Measurements from ENCODE around the gene IFT172.
"Not testable (repeated sequence)": the region's sequence is repeated elsewhere in the genome, so short reads cannot be mapped to it uniquely, and the experiment has no call there.

The IFT172 gene, protein sequence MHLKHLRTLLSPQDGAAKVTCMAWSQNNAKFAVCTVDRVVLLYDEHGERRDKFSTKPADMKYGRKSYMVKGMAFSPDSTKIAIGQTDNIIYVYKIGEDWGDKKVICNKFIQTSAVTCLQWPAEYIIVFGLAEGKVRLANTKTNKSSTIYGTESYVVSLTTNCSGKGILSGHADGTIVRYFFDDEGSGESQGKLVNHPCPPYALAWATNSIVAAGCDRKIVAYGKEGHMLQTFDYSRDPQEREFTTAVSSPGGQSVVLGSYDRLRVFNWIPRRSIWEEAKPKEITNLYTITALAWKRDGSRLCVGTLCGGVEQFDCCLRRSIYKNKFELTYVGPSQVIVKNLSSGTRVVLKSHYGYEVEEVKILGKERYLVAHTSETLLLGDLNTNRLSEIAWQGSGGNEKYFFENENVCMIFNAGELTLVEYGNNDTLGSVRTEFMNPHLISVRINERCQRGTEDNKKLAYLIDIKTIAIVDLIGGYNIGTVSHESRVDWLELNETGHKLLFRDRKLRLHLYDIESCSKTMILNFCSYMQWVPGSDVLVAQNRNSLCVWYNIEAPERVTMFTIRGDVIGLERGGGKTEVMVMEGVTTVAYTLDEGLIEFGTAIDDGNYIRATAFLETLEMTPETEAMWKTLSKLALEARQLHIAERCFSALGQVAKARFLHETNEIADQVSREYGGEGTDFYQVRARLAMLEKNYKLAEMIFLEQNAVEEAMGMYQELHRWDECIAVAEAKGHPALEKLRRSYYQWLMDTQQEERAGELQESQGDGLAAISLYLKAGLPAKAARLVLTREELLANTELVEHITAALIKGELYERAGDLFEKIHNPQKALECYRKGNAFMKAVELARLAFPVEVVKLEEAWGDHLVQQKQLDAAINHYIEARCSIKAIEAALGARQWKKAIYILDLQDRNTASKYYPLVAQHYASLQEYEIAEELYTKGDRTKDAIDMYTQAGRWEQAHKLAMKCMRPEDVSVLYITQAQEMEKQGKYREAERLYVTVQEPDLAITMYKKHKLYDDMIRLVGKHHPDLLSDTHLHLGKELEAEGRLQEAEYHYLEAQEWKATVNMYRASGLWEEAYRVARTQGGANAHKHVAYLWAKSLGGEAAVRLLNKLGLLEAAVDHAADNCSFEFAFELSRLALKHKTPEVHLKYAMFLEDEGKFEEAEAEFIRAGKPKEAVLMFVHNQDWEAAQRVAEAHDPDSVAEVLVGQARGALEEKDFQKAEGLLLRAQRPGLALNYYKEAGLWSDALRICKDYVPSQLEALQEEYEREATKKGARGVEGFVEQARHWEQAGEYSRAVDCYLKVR (N-terminal part only)

DNA sequence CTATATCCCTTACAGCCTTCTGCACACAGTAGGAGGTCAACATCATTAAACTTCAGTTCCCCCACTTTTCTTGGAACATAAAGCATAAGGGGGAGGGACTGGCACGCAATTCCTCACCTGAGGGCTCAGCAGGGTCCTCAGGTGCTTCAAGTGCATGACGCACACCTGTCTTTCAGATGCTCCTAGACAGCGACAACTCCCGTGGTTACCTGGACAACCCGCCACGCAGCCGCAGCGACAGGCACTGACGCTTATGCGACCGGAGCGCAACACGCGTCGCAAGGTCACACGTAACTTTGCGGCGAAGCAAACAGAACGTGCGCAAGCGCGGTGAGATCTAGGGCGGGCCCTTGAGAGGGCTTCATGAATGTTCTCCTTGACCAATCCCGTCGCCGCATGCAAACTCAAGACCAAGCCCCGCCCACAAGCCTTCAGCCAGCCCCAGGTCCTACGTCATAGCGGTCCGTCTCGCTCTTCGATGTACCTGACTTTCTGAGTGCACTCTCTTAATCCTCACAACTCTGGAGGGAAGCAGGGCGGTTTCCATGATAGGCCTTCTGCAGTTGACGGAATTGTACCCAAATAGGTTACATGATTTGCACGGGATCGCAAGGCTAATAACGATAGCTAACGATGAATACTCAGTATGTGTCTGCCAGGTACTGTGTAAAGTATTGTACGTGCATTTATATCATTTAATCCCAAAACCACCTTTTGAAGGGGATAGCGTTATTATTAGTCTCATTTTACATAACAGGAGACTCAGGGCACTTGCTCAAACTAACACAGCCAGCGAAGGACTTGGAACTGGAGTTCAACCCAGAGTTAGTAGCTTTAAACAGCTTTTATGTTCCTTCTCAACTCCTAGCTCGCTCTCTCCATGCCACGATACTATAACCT, at the start of gene IFT172:
IFT172 (minus strand) TSS at position 246 of the 900 bp plus-strand sequence; CDS start at position 156, 90 bp downstream.
- Histone ChIP-seq H3K36me3 (ENCODE audit: control insufficient read depth, insufficient read depth, low read length) (no peaks in the 10 kb centered on the region), H3K27ac (peak within 1 kb of the TSS; percentile 64), H3K9ac (no peak within 1 kb of the TSS), H2AFZ (peak within 1 kb of the TSS; percentile 76), H3K4me3 (ENCODE audit: low read depth, low read length) (peak within 1 kb of the TSS; percentile 75), H3K9me3 (ENCODE audit: control insufficient read depth, low read length) (no peaks in the 10 kb centered on the region), H3K27me3 (ENCODE audit: control insufficient read depth, insufficient read depth, low read length) (no peaks in the 10 kb centered on the region), H3K79me2 (no peaks in the 10 kb centered on the region), H3K4me2 (ENCODE audit: low read length) (peak within 1 kb of the TSS; percentile 76), H3K4me1 (peaks cover 5% of the 10 kb centered on the region)
- TF ChIP-seq, protein P1, sequence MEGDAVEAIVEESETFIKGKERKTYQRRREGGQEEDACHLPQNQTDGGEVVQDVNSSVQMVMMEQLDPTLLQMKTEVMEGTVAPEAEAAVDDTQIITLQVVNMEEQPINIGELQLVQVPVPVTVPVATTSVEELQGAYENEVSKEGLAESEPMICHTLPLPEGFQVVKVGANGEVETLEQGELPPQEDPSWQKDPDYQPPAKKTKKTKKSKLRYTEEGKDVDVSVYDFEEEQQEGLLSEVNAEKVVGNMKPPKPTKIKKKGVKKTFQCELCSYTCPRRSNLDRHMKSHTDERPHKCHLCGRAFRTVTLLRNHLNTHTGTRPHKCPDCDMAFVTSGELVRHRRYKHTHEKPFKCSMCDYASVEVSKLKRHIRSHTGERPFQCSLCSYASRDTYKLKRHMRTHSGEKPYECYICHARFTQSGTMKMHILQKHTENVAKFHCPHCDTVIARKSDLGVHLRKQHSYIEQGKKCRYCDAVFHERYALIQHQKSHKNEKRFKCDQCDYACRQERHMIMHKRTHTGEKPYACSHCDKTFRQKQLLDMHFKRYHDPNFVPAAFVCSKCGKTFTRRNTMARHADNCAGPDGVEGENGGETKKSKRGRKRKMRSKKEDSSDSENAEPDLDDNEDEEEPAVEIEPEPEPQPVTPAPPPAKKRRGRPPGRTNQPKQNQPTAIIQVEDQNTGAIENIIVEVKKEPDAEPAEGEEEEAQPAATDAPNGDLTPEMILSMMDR (IDR thresholded peaks at IDR 0.05), result no peak

DNA sequence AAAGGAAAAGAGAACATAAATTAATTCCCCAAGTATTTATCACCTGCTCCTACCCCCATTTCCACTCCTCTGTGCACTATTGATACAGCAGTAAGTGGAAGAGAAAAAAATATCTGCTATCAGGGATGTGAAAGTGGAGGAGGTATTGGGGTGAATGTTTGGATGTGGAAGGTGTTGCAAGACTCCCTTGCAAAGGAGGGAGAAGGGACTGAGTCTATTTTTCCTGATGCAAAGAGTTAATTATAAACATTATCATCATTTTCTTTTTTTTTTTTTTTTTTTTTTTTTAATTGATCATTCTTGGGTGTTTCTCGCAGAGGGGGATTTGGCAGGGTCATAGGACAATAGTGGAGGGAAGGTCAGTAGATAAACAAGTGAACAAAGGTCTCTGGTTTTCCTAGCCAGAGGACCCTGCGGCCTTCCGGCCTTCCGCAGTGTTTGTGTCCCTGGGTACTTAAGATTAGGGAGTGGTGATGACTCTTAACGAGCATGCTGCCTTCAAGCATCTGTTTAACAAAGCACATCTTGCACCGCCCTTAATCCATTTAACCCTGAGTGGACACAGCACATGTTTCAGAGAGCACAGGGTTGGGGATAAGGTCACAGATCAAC, 49.4 kb upstream of the IFT172 start:
- H3K79me2 ChIP-seq; H3K9ac ChIP-seq; H3K36me3 ChIP-seq (ENCODE audit: control insufficient read depth, insufficient read depth, low read length); H3K4me3 ChIP-seq (ENCODE audit: low read depth, low read length); H3K4me1 ChIP-seq; H3K9me3 ChIP-seq (ENCODE audit: control insufficient read depth, low read length); H3K27me3 ChIP-seq (ENCODE audit: control insufficient read depth, insufficient read depth, low read length); H2AFZ ChIP-seq; H3K4me2 ChIP-seq (ENCODE audit: low read length); H3K27ac ChIP-seq: not testable (repeated sequence)

DNA sequence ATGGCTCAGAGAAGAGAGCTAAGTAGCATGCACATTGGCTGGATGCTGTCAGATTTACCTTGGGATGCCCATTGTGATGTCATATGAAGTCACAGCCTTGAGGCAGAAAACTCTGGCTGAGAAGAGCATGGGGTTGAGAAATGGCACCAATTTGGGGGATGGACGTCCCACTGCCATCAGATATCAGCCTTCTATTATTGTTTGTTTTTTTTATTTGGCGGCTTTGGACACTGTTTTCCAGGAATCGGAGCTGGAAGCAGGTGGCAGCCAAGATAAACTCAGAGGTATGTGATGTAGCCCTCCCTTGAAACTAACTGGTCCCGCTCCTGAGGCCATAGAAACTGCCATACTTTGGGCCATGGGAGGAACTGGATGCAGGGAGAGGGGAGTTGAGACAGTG, 47.7 kb upstream of the IFT172 start:
- TF ChIP-seq, protein P1 (IDR thresholded peaks at IDR 0.05), result no peak
- Histone ChIP-seq H3K4me1 (peaks cover 9% of the 10 kb centered on the region), H2AFZ (peak overlapping the region; percentile 66), H3K9me3 (ENCODE audit: control insufficient read depth, low read length) (no peaks in the 10 kb centered on the region), H3K79me2 (no peaks in the 10 kb centered on the region), H3K9ac (no peak overlapping the region), H3K4me2 (ENCODE audit: low read length) (no peak overlapping the region), H3K36me3 (ENCODE audit: control insufficient read depth, insufficient read depth, low read length) (no peaks in the 10 kb centered on the region), H3K27me3 (ENCODE audit: control insufficient read depth, insufficient read depth, low read length) (no peaks in the 10 kb centered on the region), H3K27ac (no peak overlapping the region), H3K4me3 (ENCODE audit: low read depth, low read length) (no peak overlapping the region)

DNA sequence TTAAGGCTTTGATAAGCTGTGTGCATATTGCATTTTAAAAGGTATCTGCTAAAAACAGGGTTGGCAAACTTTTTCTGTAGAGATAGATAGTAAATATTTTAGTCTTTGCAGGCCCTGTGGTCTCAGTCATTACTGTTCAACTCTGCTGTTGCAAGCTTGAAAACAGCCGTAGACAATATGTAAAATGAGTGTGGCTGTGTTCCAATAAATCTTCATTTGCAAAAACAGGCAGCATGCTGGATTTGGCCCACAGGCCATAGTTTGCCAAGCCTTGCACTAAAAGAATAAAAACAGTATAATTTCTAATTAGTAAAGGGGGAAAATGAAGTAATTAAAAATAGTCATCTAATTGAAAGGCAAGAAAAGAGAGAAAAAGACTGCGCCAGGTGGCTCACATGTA, 42.4 kb upstream of the IFT172 start:
- Histone ChIP-seq H3K4me1 (no peaks in the 10 kb centered on the region), H3K9me3 (ENCODE audit: control insufficient read depth, low read length) (no peaks in the 10 kb centered on the region), H3K79me2 (no peaks in the 10 kb centered on the region), H3K4me2 (ENCODE audit: low read length) (no peak overlapping the region), H3K36me3 (ENCODE audit: control insufficient read depth, insufficient read depth, low read length) (no peaks in the 10 kb centered on the region), H3K27ac (no peak overlapping the region), H3K27me3 (ENCODE audit: control insufficient read depth, insufficient read depth, low read length) (no peaks in the 10 kb centered on the region), H3K9ac (no peak overlapping the region), H2AFZ (no peak overlapping the region), H3K4me3 (ENCODE audit: low read depth, low read length) (no peak overlapping the region)
- TF ChIP-seq, protein P1 (IDR thresholded peaks at IDR 0.05), result no peak

All from parathyroid adenoma (tissue), 2 donors.